Heart right ventricle (tissue), 16 donors: Measurements from ENCODE around the gene FGGY. TPM values are rescaled to one million over a fixed set of nuclear protein-coding genes. Genes with fewer than 3 reads are reported as not detected.

Experiments used
- ATAC-seq, 8 donors: fragments of 200-7000 bp; cut with Tn5 transposase; one replicate each; pipeline ENCODE4 v1.9.1; 2020; ENCODE audit warnings: mild to moderate bottlenecking in 8 of 8, moderate library complexity in 8 of 8, moderate number of reproducible peaks in 1 of 8
- DNase-seq, 2 donors: peaks; one replicate each; pipeline ENCODE4 v3.0.0-alpha.2; 2020
- H3K27ac ChIP-seq, 10 donors: fragments of 200-600 bp; sonication (generic) in 2 of 10; one replicate each; pipeline versions ENCODE4 v1.5.0 to v1.8.0; 2020 to 2022; ENCODE audit warnings: mild to moderate bottlenecking in 3 of 10
- H3K27me3 ChIP-seq, 7 donors: fragments of 200-600 bp; one replicate each; pipeline ENCODE4 v1.8.0; 2021 to 2022; ENCODE audit warnings: mild to moderate bottlenecking in 2 of 7
- H3K36me3 ChIP-seq, 9 donors: fragments of 200-600 bp; sonication (generic) in 1 of 9; one replicate each; pipeline versions ENCODE4 v1.5.0 to v1.8.0; 2020 to 2022; ENCODE audit warnings: mild to moderate bottlenecking in 2 of 9
- H3K4me1 ChIP-seq, 9 donors: fragments of 200-600 bp; sonication (generic) in 1 of 9; one replicate each; pipeline versions ENCODE4 v1.5.0 to v1.8.0; 2020 to 2022; ENCODE audit warnings: mild to moderate bottlenecking in 4 of 9
- H3K4me3 ChIP-seq, 10 donors: fragments of 200-600 bp; sonication (generic) in 2 of 10; one replicate each; pipeline versions ENCODE4 v1.5.0 to v1.8.0; 2020 to 2022; ENCODE audit warnings: mild to moderate bottlenecking in 7 of 10, moderate library complexity in 2 of 10
- H3K9me3 ChIP-seq, 11 donors: fragments of 200-600 bp in 10 of 11; sonication (generic) in 2 of 11; one replicate each; pipeline versions ENCODE4 v1.5.0 to v1.8.0; 2013 to 2022; ENCODE audit warnings: mild to moderate bottlenecking in 2 of 11, control low read depth in 1 of 11, moderate library complexity in 1 of 11
- WGBS, 2 donors: extraction: QIAGEN DNeasy Blood & Tissue Kit; methylation state at CpG; one replicate each; pipeline ENCODE4 v1.1.7; 2013; ENCODE audit warnings: inconsistent platforms in 1 of 2; 5-methylcytosine and 5-hydroxymethylcytosine counted together
- intact Hi-C, 10 donors: fragments of 100-400 bp; cut with DNase I; formaldehyde crosslinking; loops; one replicate each; pipeline versions ENCODE4 v1.11.1 to v1.14.2; 2022
- polyA plus RNA-seq, 2 donors: library from polyadenylated mRNA; stranded (reverse); fragments of 200-250 nt; gene quantifications; one replicate each; pipeline ENCODE4 v1.2.3, GENCODE V29; 2013
- total RNA-seq, 10 donors: library from RNA; stranded (reverse); fragmentation: NEBNext Ultra II Directional in 3 of 10; extraction: Animal tissue kit (Norgen Biotek cat#: 25700) in 3 of 10; gene quantifications; one replicate each; pipeline versions ENCODE4 v1.2.1 to v1.2.4, GENCODE V29; 2021 to 2023
- TF ChIP-seq, protein P1 (sequence below), 9 donors: fragments of 200-600 bp; sonication (generic) in 2 of 9; IDR thresholded peaks; one replicate each; pipeline versions ENCODE4 v1.5.0 to v1.8.0; 2021 to 2022; ENCODE audit warnings: antibody characterized with exemption in 9 of 9, mild to moderate bottlenecking in 5 of 9, moderate library complexity in 1 of 9
- donor health status: Arrhythmogenic right ventricular cardiomyopathy.
- donor health status: ischemic (EF 13 %, LVEDD 7.1; RV severe dilation, severe dysfunction).
- donor health status: healthy with polysubstance abuse.
- donor health status: DM: no; HTN: yes; CAD: no.
- donor health status: DM: no; HTN: no; CAD: no.
- donor health status: ischemic (EF 25% LVEDD 6.9; RV normal size, moderate dysfunction).
- donor health status: ischemic (EF 25% LVEDD 5.7; RV mildly dilated, moderate dysfunction).
- donor health status: healthy.
- donor health status: DM: yes; HTN: yes; CAD: no.
- donor health status: Ischemic cardiomyopathy.
- donor health status: ischemic (EF 35%, LVEDD 5.7; RV mildly dilated, moderate dysfunction).
- donor health status: nonischemic (EF 11% LVEDD 7.7; RV severe dilation, severe dysfunction).
- donor health status: DM: yes; HTN: yes; CAD: no.
- donor health status: PGD.
- donor health status: ischemic (EF 29% LVEDD 5.4; RV normal size, mild dysfunction).
- donor health status: nonischemic (EF 23%, LVEDD 6.1; RV moderate dilation, normal function).

The FGGY gene
- total and polyA plus RNA-seq, 12 donors = 3.1 to 51.8 (median 34.7) TPM

GRCh38 chr1:59482986-59483385 lies 186.1 kb downstream of the FGGY start:
- DNase-seq (no peak), ATAC-seq (no peak)
- Histone ChIP-seq H3K9me3 (no peaks in the 10 kb centered on the region), H3K27ac (peak overlapping the region in 1 of 10 donors; percentile 69), H3K4me1 (peaks cover 0 to 39% (median 13%) of the 10 kb centered on the region in 9 donors), H3K4me3 (no peak overlapping the region), H3K27me3 (no peaks in the 10 kb centered on the region), H3K36me3 (no peaks in the 10 kb centered on the region)
- TF ChIP-seq, protein P1, sequence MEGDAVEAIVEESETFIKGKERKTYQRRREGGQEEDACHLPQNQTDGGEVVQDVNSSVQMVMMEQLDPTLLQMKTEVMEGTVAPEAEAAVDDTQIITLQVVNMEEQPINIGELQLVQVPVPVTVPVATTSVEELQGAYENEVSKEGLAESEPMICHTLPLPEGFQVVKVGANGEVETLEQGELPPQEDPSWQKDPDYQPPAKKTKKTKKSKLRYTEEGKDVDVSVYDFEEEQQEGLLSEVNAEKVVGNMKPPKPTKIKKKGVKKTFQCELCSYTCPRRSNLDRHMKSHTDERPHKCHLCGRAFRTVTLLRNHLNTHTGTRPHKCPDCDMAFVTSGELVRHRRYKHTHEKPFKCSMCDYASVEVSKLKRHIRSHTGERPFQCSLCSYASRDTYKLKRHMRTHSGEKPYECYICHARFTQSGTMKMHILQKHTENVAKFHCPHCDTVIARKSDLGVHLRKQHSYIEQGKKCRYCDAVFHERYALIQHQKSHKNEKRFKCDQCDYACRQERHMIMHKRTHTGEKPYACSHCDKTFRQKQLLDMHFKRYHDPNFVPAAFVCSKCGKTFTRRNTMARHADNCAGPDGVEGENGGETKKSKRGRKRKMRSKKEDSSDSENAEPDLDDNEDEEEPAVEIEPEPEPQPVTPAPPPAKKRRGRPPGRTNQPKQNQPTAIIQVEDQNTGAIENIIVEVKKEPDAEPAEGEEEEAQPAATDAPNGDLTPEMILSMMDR (IDR thresholded peaks at IDR 0.05) = no peak
- intact Hi-C loops = no loop called here
- 83 to 87% methylated on average over 1 of the region's 1 CpG for WGBS, 2 donors

GRCh38 chr1:59484096-59484495 lies 187.2 kb downstream of the FGGY start:
- TF ChIP-seq, protein P1 (IDR thresholded peaks at IDR 0.05) = no peak
- Histone ChIP-seq H3K36me3 (no peaks in the 10 kb centered on the region), H3K27me3 (no peaks in the 10 kb centered on the region), H3K9me3 (no peaks in the 10 kb centered on the region), H3K4me3 (no peak overlapping the region), H3K27ac (peak overlapping the region in 1 of 10 donors; percentile 69), H3K4me1 (peaks cover 0 to 39% (median 7%) of the 10 kb centered on the region in 9 donors)
- ATAC-seq (peak in 4 of 8 donors; percentile 41 to 78 (median 46)), DNase-seq (peak in 1 of 2 donors; percentile 14)
- intact Hi-C loops = no loop called here
- WGBS, 2 donors = 45 to 60% methylated on average over 1 of the region's 1 CpG

- peaks cover 0 to 39% (median 7%) of the 10 kb centered on the region in 9 donors for H3K4me1 ChIP-seq
- H3K27ac ChIP-seq = no peak overlapping the region
- DNase-seq (no peak), ATAC-seq (no peak)
- TF ChIP-seq, protein P1 (IDR thresholded peaks at IDR 0.05) = no peak
- H3K9me3 ChIP-seq = no peaks in the 10 kb centered on the region
- no peaks in the 10 kb centered on the region for H3K36me3 ChIP-seq
- no peaks in the 10 kb centered on the region for H3K27me3 ChIP-seq
- no peak overlapping the region for H3K4me3 ChIP-seq
- intact Hi-C loops = no loop called here
- 97% methylated on average over 2 of the region's 2 CpGs for WGBS, 2 donors
Observed at GRCh38 chr1:59485171-59485570, 188.3 kb downstream of the FGGY start.

- Histone ChIP-seq H3K36me3 (no peaks in the 10 kb centered on the region), H3K27me3 (no peaks in the 10 kb centered on the region), H3K9me3 (no peaks in the 10 kb centered on the region), H3K4me1 (peaks cover 0 to 39% (median 7%) of the 10 kb centered on the region in 9 donors), H3K4me3 (no peak overlapping the region), H3K27ac (peak overlapping the region in 1 of 10 donors; percentile 19)
- DNase-seq = no peak
- intact Hi-C loops = no loop called here
- 43 to 48% methylated on average over 2 of the region's 2 CpGs for WGBS, 2 donors
- TF ChIP-seq, protein P1 (IDR thresholded peaks at IDR 0.05) = no peak
- ATAC-seq = no peak
Observed at GRCh38 chr1:59485949-59486348, 189.1 kb downstream of the FGGY start.
